Activated CD8-positive, alpha-beta memory T cell treated with anti-CD3 and anti-CD28 coated beads, Interleukin-2, amount 10 ng/mL, durations not matched to agents 7 days and 5 days (primary cell): ENCODE data around the gene EIF3B. TPM values are rescaled to one million over a fixed set of nuclear protein-coding genes. Genes with fewer than 3 reads are reported as not detected.

Experiments used
- ATAC-seq: fragments of 150-1000 bp; cut with Tn5 transposase; one replicate; pipeline ENCODE4 v1.10.0; 2021; ENCODE audit warnings: moderate library complexity
- CTCF ChIA-PET: fragments of 350-600 bp; sonication (Branson Sonifier 250); formaldehyde crosslinking; loops from one replicate; lab custom pipeline; 2021; ENCODE audit warnings: antibody characterized with exemption; lab: Charles Lee
- DNase-seq: peaks from one replicate; pipeline ENCODE4 v3.0.0-alpha.2; 2020
- H3K27ac Mint-ChIP-seq: one replicate; pipeline ENCODE4 v1.8.0; 2021; ENCODE audit warnings: mild to moderate bottlenecking, mixed read lengths
- H3K27me3 Mint-ChIP-seq: one replicate; pipeline ENCODE4 v1.8.0; 2021; ENCODE audit warnings: mixed read lengths
- H3K36me3 Mint-ChIP-seq: one replicate; pipeline ENCODE4 v1.8.0; 2021; ENCODE audit warnings: mild to moderate bottlenecking, mixed read lengths
- H3K4me1 Mint-ChIP-seq: one replicate; pipeline ENCODE4 v1.8.0; 2021; ENCODE audit warnings: mixed read lengths
- H3K4me3 Mint-ChIP-seq: one replicate; pipeline ENCODE4 v1.8.0; 2021; ENCODE audit warnings: mild to moderate bottlenecking, moderate library complexity, mixed read lengths
- H3K9me3 Mint-ChIP-seq: one replicate; pipeline ENCODE4 v1.8.0; 2022; ENCODE audit warnings: low read depth, mixed read lengths
- total RNA-seq, 2 experiments: library from RNA; stranded (reverse); gene quantifications; one replicate each; pipeline ENCODE4 v1.2.3, GENCODE V29; 2021

Gene EIF3B
- total RNA-seq, 2 experiments from 2014 or later = 170 to 204 TPM

- H3K27me3 Mint-ChIP-seq = no peaks in the 10 kb centered on the region
- H3K36me3 Mint-ChIP-seq = peaks cover 19% of the 10 kb centered on the region
- DNase-seq = peak; percentile 97
- H3K4me1 Mint-ChIP-seq = peaks cover 56% of the 10 kb centered on the region
- H3K4me3 Mint-ChIP-seq = peak within 1 kb of the TSS; percentile 86
- CTCF ChIA-PET = interaction anchor here (0.7 to 2.0 kb wide), 4 partner anchors 29 to 49 kb away, joined by 3 to 7 read pairs (median 4); no protein-coding TSS in a partner anchor
- no peaks in the 10 kb centered on the region for H3K9me3 Mint-ChIP-seq
- H3K27ac Mint-ChIP-seq = peak within 1 kb of the TSS; percentile 99
- peak; percentile 74 for ATAC-seq
Observed at GRCh38 chr7:2403014-2403717, 48.5 kb downstream of the EIF3B start, which contains the start of gene CHST12. TSS of gene CHST12 (plus strand) at chr7:2403611. CDS start at chr7:2432640, 29,029 bp downstream.

- peak overlapping the region; percentile 84 for H3K4me3 Mint-ChIP-seq
- peak overlapping the region; percentile 99 for H3K27ac Mint-ChIP-seq
- peaks cover 27% of the 10 kb centered on the region for H3K36me3 Mint-ChIP-seq
- ATAC-seq (peak; percentile 16), DNase-seq (peak; percentile 62)
- CTCF ChIA-PET = interaction anchor here (1.1 to 3.0 kb wide), 9 partner anchors 7 to 65 kb away, joined by 3 to 29 read pairs (median 4); no protein-coding TSS in a partner anchor
- no peaks in the 10 kb centered on the region for H3K9me3 Mint-ChIP-seq
- no peaks in the 10 kb centered on the region for H3K27me3 Mint-ChIP-seq
- H3K4me1 Mint-ChIP-seq = peaks cover 59% of the 10 kb centered on the region
Observed at GRCh38 chr7:2403718-2404648, 49.4 kb downstream of the EIF3B start.

- CTCF ChIA-PET = interaction anchor here (0.9 to 3.0 kb wide), 8 partner anchors 8 to 305 kb away, joined by 3 to 29 read pairs (median 4); no protein-coding TSS in a partner anchor
- Mint-ChIP-seq H3K36me3 (peaks cover 30% of the 10 kb centered on the region), H3K4me1 (peaks cover 61% of the 10 kb centered on the region), H3K27ac (peak overlapping the region; percentile 99), H3K4me3 (peak overlapping the region; percentile 84), H3K27me3 (no peaks in the 10 kb centered on the region), H3K9me3 (no peaks in the 10 kb centered on the region)
- peak; percentile 54 for DNase-seq
- no peak for ATAC-seq
Observed at GRCh38 chr7:2404714-2405119, 50.1 kb downstream of the EIF3B start.

GRCh38 chr7:2405201-2405600 is 50.6 kb downstream of the EIF3B start:
- DNase-seq = peak; percentile 58
- CTCF ChIA-PET = interaction anchor here (0.9 to 3.0 kb wide), 9 partner anchors 9 to 305 kb away, joined by 3 to 29 read pairs (median 4); no protein-coding TSS in a partner anchor
- Mint-ChIP-seq H3K27ac (peak overlapping the region; percentile 99), H3K4me1 (peaks cover 61% of the 10 kb centered on the region), H3K4me3 (peak overlapping the region; percentile 84), H3K36me3 (peaks cover 34% of the 10 kb centered on the region), H3K27me3 (no peaks in the 10 kb centered on the region), H3K9me3 (no peaks in the 10 kb centered on the region)
- ATAC-seq = no peak

- Mint-ChIP-seq H3K4me3 (peak overlapping the region; percentile 84), H3K9me3 (no peaks in the 10 kb centered on the region), H3K27ac (peak overlapping the region; percentile 99), H3K36me3 (peaks cover 38% of the 10 kb centered on the region), H3K4me1 (peaks cover 64% of the 10 kb centered on the region), H3K27me3 (no peaks in the 10 kb centered on the region)
- DNase-seq = peak; percentile 95
- CTCF ChIA-PET = interaction anchor here (0.6 to 3.0 kb wide), 8 partner anchors 9 to 304 kb away, joined by 3 to 29 read pairs (median 4); no protein-coding TSS in a partner anchor
- peak; percentile 41 for ATAC-seq
Observed at GRCh38 chr7:2405601-2406345, 51.1 kb downstream of the EIF3B start.

- DNase-seq (no peak), ATAC-seq (no peak)
- CTCF ChIA-PET = interaction anchor here (0.5 to 2.2 kb wide), 3 partner anchors 10 to 309 kb away, joined by 3 to 6 read pairs (median 3); no protein-coding TSS in a partner anchor
- Mint-ChIP-seq H3K36me3 (peaks cover 44% of the 10 kb centered on the region), H3K9me3 (no peaks in the 10 kb centered on the region), H3K4me1 (peaks cover 77% of the 10 kb centered on the region), H3K27me3 (no peaks in the 10 kb centered on the region), H3K27ac (peak overlapping the region; percentile 75), H3K4me3 (peak overlapping the region; percentile 47)
Observed at GRCh38 chr7:2409745-2410414, 55.3 kb downstream of the EIF3B start.

GRCh38 chr7:2411049-2411448 is 56.4 kb downstream of the EIF3B start:
- ATAC-seq = no peak

GRCh38 chr7:2411815-2412586 is 57.4 kb downstream of the EIF3B start:
- ATAC-seq (no peak), DNase-seq (no peak)
- Mint-ChIP-seq H3K27ac (no peak overlapping the region), H3K9me3 (no peaks in the 10 kb centered on the region), H3K4me1 (peaks cover 71% of the 10 kb centered on the region), H3K36me3 (peaks cover 50% of the 10 kb centered on the region), H3K4me3 (no peak overlapping the region), H3K27me3 (no peaks in the 10 kb centered on the region)
- CTCF ChIA-PET = interaction anchor here (0.8 to 1.8 kb wide), 5 partner anchors 12 to 835 kb away, joined by 3 to 7 read pairs (median 4); no protein-coding TSS in a partner anchor

More at GRCh38 chr7:2411049-2411448, 56.4 kb downstream of the EIF3B start:
- Mint-ChIP-seq H3K4me1 (peaks cover 68% of the 10 kb centered on the region), H3K4me3 (no peak overlapping the region), H3K36me3 (peaks cover 45% of the 10 kb centered on the region), H3K27me3 (no peaks in the 10 kb centered on the region), H3K9me3 (no peaks in the 10 kb centered on the region), H3K27ac (peak overlapping the region; percentile 41)
- DNase-seq = no peak
- CTCF ChIA-PET = interaction anchor here (0.6 to 2.2 kb wide), 5 partner anchors 11 to 834 kb away, joined by 3 to 6 read pairs (median 4); no protein-coding TSS in a partner anchor

- H3K4me1 Mint-ChIP-seq = peaks cover 75% of the 10 kb centered on the region
- DNase-seq = no peak
- no peaks in the 10 kb centered on the region for H3K9me3 Mint-ChIP-seq
- H3K36me3 Mint-ChIP-seq = peaks cover 53% of the 10 kb centered on the region
- no peaks in the 10 kb centered on the region for H3K27me3 Mint-ChIP-seq
- CTCF ChIA-PET = interaction anchor here (0.8 to 1.8 kb wide), 5 partner anchors 13 to 56 kb away, joined by 3 to 7 read pairs (median 4); no protein-coding TSS in a partner anchor
- no peak overlapping the region for H3K27ac Mint-ChIP-seq
- no peak overlapping the region for H3K4me3 Mint-ChIP-seq
- ATAC-seq = no peak
Observed at GRCh38 chr7:2412587-2413201, 58.1 kb downstream of the EIF3B start.

GRCh38 chr7:2416063-2416462 is 61.4 kb downstream of the EIF3B start:
- no peak for ATAC-seq
- Mint-ChIP-seq H3K4me3 (no peak overlapping the region), H3K27me3 (no peaks in the 10 kb centered on the region), H3K27ac (no peak overlapping the region), H3K9me3 (no peaks in the 10 kb centered on the region), H3K36me3 (peaks cover 46% of the 10 kb centered on the region), H3K4me1 (peaks cover 66% of the 10 kb centered on the region)
- no peak for DNase-seq
- CTCF ChIA-PET = no interaction called here

- H3K27ac Mint-ChIP-seq = no peak overlapping the region
- H3K27me3 Mint-ChIP-seq = no peaks in the 10 kb centered on the region
- peaks cover 63% of the 10 kb centered on the region for H3K4me1 Mint-ChIP-seq
- no peak for DNase-seq
- ATAC-seq = no peak
- H3K4me3 Mint-ChIP-seq = no peak overlapping the region
- no peaks in the 10 kb centered on the region for H3K9me3 Mint-ChIP-seq
- peaks cover 46% of the 10 kb centered on the region for H3K36me3 Mint-ChIP-seq
- CTCF ChIA-PET = interaction anchor here (0.7 to 1.0 kb wide), 2 partner anchors 12 to 23 kb away, joined by 3 to 4 read pairs; no protein-coding TSS in a partner anchor
Observed at GRCh38 chr7:2416650-2417049, 62.0 kb downstream of the EIF3B start.
